GM04504 (cell line): Measurements from ENCODE around the gene SEPTIN8.

Experiments used
- DNase-seq: peaks from one replicate; pipeline ENCODE4 v3.0.0-alpha.2; 2012; ENCODE audit warnings: low read depth

SEPTIN8 gene

DNA sequence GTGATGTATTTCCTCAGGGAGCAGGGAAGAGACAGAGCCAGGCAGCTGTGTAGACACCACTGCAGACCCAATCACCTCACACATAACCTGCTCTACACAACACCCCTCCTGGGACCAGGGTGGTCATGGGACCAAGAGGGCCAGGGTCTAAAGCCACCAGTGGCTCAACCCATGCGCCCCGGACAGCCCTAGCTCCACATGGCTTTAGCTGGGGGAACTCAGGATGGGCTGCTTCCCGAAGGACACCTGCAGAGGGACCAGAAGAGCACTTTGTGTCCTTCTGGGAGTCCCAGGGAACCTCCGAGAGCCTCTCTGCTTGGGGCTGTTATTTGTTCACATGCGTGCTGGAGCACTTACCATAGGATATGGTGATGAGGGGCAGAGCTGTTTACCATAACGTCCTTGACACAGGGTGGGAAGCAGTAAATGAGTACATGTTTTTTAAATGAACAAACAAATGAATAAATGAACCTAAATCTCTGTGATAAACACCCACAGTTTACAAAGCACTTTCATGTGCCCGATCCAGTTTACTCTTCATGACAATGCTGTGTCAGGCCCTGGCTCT is 12.3 kb downstream of the SEPTIN8 start:
- DNase-seq, result no peak

DNA sequence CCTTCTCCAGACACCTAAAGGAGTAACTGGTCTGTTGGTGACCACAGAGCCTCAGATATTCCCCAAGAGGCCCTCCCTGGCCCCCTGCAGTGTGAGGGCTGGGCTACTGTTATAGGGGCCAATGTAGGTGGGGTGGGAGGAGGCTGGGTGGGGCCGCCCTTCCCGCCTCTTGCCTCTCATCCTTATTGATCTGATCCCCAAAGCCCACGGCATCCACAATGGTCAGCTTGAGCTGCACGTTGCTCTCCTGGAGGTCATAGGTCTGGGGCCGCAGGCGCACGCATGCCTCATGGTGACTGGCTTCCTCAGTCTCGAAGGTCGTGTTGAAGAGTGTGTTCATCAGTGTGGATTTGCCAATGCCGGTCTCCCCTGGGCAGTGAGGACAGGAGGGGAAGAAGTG is 13.0 kb downstream of the SEPTIN8 start:
- DNase-seq, result no peak

DNA sequence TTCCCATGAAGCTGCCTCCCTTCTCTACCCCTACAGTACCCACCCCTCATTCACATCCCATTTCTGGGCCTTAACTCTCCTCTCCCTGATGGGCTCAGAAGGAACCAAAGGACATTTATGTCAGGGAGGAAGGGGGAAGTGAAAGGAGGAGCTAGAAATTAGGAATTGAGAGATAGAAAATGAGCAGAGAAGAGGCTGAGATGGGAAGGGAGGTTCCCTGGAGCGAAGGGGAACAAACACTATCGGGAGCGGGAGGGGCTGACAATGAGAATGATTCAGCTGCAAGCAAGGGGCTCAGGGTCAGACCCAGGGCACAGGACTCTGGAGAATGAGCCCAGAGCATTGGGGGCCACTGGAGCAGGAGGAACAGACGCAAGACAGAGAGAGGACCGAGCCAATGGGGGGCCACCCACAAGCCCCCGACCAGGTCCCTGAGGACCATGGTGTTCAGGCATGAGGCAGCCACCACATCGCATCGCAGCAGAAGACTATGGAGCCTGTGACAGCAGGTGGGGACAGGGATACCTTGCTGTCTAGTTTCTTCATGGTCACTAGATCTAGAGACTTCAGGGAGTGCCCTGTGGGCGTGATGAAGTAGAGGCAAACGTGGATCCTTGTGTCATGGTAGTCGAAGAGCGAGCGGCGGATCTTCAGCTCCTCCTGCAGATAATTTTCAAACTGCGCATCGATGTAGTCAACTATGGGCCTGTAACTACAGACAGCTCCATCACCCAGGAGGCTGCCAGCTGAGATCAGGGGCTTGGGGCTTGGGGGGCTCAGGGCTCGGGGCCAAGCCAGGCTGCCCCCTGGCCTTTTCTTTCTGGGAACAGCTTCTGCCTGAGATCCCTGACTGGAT is 13.6 kb downstream of the SEPTIN8 start:
- DNase-seq, result no peak

DNA sequence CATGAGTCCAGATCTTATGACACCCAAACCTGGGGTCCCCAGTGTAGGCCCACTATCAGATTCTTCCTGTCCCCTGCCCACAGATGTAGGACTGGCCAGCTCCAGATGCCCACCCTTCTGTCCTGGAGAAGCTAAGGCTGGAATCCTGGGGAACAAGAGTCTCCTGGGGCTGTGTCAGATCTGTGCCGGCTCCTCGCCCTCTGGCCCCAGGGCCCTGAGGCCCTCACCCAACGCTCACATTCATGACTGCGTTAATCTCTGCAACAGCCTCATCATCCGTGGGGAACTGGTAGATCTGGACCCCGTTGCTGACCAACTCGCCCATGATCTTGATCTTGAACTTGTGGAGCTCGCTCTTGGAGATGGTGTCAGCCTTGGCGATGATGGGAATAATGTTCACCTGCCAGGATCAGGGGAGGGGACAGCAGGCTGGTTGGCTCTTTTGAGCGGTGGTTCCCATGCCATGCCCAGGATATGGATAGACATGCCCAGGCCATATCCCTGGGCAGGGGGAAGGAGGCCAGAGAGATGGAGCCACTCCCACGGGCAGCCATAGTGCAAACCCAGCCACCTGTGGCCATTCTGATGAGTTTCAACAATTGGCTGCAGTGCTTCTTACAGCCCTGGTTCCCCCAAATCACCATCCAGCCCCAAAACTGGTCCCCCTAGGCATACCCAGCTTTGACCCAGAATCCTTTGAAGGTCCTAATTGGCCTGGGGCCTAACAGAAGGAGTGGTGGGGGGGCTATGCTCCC is 14.6 kb downstream of the SEPTIN8 start:
- no peak for DNase-seq

- DNase-seq, result no peak
These were observed 15.5 kb downstream of the SEPTIN8 start for GRCh38 chr5:132761321-132762240.

- DNase-seq, result no peak
These were observed 16.3 kb downstream of the SEPTIN8 start for GRCh38 chr5:132760601-132761317.

DNA sequence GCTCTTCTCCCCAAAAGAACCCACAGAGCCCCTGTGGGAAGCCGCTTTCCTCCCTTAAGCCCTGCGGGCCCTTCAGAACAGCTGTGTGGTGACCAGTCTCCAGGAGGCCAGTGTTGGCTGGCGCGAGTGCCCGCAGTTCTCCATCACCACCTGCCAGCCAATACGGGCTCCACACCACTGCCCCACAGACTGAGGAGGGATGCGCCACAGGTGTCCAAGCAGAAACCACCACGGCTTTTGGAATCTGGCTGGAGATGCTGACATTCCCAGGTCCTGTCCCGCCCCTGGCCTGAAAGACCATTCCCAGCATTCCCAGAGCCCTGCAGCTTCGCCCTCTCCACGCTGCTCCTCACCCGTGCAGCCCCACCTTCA is 17.0 kb downstream of the SEPTIN8 start:
- no peak for DNase-seq

DNA sequence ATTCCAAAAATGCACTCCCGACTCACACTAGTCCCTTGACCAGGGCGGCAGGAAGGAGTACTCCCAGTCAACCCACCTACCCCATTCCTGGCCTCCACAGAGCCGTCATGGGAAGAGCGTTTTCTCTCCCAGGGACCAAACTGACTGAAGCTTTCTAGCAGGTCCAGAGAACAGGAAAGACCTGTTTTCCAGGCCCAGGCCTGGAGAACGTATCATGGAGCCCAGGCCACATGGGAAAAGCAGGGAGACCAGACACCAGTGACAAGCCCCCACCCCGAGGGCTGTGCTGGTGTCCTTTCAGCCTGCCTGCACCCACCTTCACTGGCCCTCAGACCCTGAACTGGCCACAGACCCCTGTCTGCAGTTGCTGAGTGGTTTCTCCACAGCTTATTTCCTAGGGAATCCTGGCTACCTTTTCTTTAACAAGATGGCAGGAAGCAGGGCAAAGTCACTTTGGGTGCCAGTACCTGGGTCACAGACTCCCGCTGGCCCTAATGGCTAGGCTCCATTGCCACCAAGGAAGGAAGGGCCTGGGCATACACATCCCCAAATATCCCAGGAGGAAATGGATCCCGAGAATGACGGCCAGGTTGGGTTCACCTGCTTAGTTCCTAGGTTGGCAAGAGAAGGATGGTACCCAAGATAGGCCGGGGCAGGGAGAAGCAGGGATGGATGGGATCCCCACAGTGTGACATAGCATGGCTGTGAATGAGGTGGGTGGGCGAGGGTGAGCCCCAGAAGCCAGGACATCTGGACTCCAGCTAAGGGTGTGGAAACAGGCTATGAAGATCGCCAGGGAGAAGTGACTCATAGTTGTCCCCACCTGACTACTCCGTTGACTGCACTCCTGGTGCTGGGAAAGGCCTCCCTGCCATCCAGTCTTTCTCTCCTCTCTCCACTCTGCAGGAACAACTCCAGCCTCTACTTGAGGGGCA is 17.7 kb downstream of the SEPTIN8 start:
- DNase-seq, result no peak

- no peak for DNase-seq
These were observed 18.6 kb downstream of the SEPTIN8 start for GRCh38 chr5:132758451-132758850.

GRCh38 chr5:132756542-132756941 is 20.5 kb downstream of the SEPTIN8 start:
- DNase-seq, result no peak

DNA sequence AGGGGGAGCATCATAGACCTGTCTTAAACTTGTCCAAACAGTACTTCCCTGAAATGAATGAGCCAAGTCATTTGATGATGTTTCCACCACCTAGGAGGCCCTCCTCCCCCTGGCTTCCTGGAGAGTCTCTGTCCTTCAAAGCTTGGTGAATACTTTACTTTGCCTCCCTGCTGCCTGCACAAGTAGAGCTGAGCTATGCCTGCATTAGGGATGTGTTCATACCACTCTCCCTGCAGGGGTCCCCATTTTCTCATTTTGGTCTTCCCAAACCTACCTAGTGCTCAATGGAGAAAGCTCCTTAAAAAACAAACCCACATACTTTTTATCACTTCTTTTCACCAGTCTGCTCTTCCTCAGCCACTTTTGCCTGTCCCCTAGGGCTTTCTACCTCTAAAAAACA is 22.1 kb downstream of the SEPTIN8 start:
- no peak for DNase-seq

- DNase-seq, result no peak
These were observed 22.9 kb downstream of the SEPTIN8 start for GRCh38 chr5:132754111-132754510.

DNA sequence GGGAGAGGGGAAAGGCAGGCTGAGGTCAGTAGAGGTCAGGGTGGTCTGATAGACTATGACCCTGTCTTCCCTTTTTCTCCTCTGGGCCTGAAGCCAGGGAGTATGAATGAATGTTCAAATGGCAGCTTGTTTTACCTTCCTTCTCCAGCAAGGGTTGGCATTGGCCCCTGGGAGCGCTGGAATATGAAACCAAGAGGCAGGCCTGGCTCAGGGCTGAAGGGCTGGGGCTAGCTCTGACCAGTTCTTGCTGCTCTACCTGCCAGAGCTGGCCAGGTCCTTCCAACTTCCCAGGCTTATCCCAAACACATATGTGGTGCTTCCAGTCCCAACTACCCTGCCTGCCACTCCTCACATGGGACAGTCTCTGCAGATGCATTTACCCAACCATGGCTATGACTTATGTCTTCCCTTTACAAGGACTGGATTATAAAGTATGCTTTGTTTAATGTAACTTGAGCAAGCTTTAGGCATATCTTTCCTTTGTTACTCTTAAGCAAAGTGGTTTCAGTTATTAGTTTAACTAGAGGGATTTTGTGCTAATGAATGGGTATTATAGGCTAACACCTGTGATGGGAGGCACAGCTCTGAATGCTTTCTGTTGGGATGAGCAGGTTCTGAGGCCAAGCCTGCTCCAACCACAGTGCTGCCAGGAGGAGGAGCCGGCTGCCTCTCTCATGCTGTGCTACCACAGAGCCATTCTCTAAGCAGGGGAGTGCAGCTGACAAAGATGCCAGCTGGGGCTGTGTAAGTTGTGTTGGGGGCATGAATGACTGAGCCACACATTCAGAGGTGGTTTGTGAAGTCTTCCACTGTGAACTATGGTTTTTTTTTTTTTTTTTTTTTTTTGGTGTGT is 23.7 kb downstream of the SEPTIN8 start:
- DNase-seq, result no peak

- DNase-seq, result no peak
These were observed 24.4 kb downstream of the SEPTIN8 start for GRCh38 chr5:132752581-132753125.

- DNase-seq, result no peak
These were observed 25.0 kb downstream of the SEPTIN8 start for GRCh38 chr5:132751971-132752580.

- peak; percentile 48 for DNase-seq
These were observed 25.6 kb downstream of the SEPTIN8 start for GRCh38 chr5:132751444-132751843.

DNA sequence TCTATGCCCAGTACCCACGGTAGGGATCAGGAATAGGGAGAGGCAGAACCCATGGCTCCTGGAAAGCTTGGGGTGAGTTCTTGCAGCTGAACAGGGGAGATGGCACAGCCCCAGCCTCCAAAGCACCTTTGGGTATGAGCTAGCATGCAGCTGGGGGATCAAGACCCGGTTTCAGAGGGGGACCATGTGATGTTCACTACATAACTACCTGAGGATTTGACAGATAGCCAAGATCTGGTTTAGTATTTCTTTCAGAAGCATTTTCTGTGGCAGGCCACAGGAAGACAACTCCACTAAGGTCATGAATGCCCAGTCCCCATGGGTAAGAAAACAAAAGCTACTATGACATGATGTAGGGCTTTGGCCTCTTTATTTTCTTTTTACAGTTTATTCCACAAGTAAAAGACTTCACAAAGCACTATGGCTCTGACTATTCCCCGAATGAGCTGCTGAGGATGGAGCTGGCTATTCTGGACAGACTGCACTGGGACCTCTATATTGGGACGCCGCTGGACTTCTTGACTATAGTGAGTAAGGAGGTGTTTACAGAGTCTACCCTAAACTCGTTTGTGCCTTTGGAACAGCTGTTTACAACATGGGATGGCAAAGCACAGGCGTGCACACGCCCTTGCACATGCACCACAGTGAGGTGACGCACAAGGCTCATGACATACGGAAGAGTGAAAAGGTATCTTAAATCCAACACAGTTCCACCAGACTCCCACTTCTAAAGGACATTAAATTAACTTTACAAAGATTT is 26.4 kb downstream of the SEPTIN8 start:
- DNase-seq, result no peak

DNA sequence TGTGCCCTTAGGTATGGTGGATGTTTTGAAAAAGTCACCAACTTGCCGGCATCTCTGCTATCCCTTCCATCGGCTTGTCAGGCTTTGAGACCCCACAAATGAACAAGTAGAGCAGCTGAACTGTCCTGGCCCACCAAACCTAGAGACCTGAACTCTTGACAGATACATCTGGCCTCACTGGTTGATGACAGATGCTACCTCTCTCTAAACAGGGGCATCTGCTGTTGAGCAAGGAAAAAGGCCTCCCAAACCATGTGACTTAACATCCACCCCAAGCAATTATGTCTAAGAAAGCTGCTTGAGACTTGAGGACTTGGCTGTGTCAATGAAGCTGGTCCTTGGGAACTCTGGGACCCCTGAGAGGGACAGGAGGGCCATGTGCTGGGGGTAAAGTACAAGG is 27.5 kb downstream of the SEPTIN8 start:
- DNase-seq, result no peak
